OCI-LY3 (cell line): ENCODE results near the gene CTH.

Experiments used
- H2AFZ ChIP-seq: fragments of 200-600, 300-600 bp; shearing (Covaris generic); 2 replicates; pipeline ENCODE4 v1.6.0; 2014; ENCODE audit warnings: antibody characterized with exemption, low read depth, low read length
- H3K27ac ChIP-seq: fragments of 200-600, 300-600 bp; sonication (generic); 2 replicates; pipeline ENCODE4 v1.5.1; 2014; ENCODE audit warnings: mild to moderate bottlenecking, low read length, moderate library complexity, mixed read lengths
- H3K27me3 ChIP-seq: fragments of 200-600, 300-600 bp; sonication (generic); 2 replicates; pipeline ENCODE4 v1.6.1; 2014; ENCODE audit warnings: low read depth, low read length, mixed read lengths
- H3K36me3 ChIP-seq: fragments of 200-600, 300-600 bp; sonication (generic); replicated peaks from 2 replicates; pipeline ENCODE3; 2014; ENCODE audit warnings: low read depth, low read length, mixed read lengths
- H3K4me1 ChIP-seq: fragments of 300-600, 200-600 bp; sonication (generic); 2 replicates; pipeline ENCODE4 v1.6.1; 2014; ENCODE audit warnings: low read length, mixed read lengths
- H3K4me2 ChIP-seq: fragments of 200-600, 300-600 bp; sonication (generic); 2 replicates; pipeline ENCODE4 v1.6.1; 2014; ENCODE audit warnings: low read length, mixed read lengths
- H3K4me3 ChIP-seq: fragments of 300-600, 200-600 bp; sonication (generic); 2 replicates; pipeline ENCODE4 v1.5.1; 2014; ENCODE audit warnings: antibody characterized with exemption, mild to moderate bottlenecking, low read length, moderate library complexity
- H3K79me2 ChIP-seq: fragments of 300-600, 200-600 bp; shearing (Covaris generic); 2 replicates; pipeline ENCODE4 v1.6.1; 2014; ENCODE audit warnings: mild to moderate bottlenecking, low read length, mixed read lengths
- H3K9ac ChIP-seq: fragments of 300-600, 200-600 bp; shearing (Covaris generic); 2 replicates; pipeline ENCODE4 v1.6.0; 2014; ENCODE audit warnings: mild to moderate bottlenecking, low read length, moderate library complexity
- H3K9me3 ChIP-seq: fragments of 200-600, 300-600 bp; shearing (Covaris generic); 2 replicates; pipeline ENCODE4 v1.6.1; 2014; ENCODE audit warnings: low read length, mixed read lengths; ENCODE audit not compliant: insufficient read depth
- H4K20me1 ChIP-seq: fragments of 200-600, 300-600 bp; sonication (generic); 2 replicates; pipeline ENCODE4 v1.6.1; 2016; ENCODE audit warnings: low read length, mixed read lengths; ENCODE audit not compliant: insufficient read depth
- EZH2phosphoT487 ChIP-seq: fragments of 200-600 bp; shearing (Covaris generic); IDR thresholded peaks from 2 replicates; pipeline ENCODE4 v1.6.1; 2018; ENCODE audit warnings: antibody characterized with exemption, mixed run types, low read depth
- TF ChIP-seq, protein P1 (sequence below): fragments of 200-600, 300-600 bp; sonication (generic); IDR thresholded peaks from 2 replicates; pipeline ENCODE4 v1.5.1; 2014; ENCODE audit warnings: antibody characterized with exemption, low read length, low read depth

CTH gene

DNA sequence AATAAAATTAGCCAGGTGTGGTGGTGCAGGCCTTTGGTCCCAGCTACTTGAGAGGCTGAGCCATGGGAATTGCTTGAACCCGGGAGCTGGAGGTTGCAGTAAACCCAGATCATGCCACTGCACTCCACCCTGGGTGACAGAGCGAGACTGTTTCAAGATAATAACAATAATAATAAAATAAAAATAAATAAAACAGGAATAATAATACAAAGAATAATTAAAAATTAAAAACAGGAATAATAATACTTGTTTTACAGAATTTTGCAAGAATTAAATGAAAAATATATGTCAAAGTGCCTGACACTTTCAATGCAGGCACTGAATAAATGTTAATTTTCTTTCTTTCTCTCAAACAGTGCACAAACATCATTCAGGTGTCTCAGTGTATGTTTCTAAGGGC is 26.5 kb upstream of the CTH start:
- H3K9ac ChIP-seq, result no peak overlapping the region
- H2AFZ ChIP-seq, result no peak overlapping the region
- H3K4me2 ChIP-seq, result no peak overlapping the region
- TF ChIP-seq, protein P1, sequence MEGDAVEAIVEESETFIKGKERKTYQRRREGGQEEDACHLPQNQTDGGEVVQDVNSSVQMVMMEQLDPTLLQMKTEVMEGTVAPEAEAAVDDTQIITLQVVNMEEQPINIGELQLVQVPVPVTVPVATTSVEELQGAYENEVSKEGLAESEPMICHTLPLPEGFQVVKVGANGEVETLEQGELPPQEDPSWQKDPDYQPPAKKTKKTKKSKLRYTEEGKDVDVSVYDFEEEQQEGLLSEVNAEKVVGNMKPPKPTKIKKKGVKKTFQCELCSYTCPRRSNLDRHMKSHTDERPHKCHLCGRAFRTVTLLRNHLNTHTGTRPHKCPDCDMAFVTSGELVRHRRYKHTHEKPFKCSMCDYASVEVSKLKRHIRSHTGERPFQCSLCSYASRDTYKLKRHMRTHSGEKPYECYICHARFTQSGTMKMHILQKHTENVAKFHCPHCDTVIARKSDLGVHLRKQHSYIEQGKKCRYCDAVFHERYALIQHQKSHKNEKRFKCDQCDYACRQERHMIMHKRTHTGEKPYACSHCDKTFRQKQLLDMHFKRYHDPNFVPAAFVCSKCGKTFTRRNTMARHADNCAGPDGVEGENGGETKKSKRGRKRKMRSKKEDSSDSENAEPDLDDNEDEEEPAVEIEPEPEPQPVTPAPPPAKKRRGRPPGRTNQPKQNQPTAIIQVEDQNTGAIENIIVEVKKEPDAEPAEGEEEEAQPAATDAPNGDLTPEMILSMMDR, result no peak
- no peak for TF ChIP-seq EZH2phosphoT487
- H3K27ac ChIP-seq, result no peak overlapping the region
- H3K9me3 ChIP-seq, result no peaks in the 10 kb centered on the region
- no peak overlapping the region for H3K4me3 ChIP-seq
- no peaks in the 10 kb centered on the region for H3K27me3 ChIP-seq
- no peaks in the 10 kb centered on the region for H3K36me3 ChIP-seq
- peaks cover 18% of the 10 kb centered on the region for H3K4me1 ChIP-seq
- no peaks in the 10 kb centered on the region for H4K20me1 ChIP-seq
- H3K79me2 ChIP-seq, result no peaks in the 10 kb centered on the region

DNA sequence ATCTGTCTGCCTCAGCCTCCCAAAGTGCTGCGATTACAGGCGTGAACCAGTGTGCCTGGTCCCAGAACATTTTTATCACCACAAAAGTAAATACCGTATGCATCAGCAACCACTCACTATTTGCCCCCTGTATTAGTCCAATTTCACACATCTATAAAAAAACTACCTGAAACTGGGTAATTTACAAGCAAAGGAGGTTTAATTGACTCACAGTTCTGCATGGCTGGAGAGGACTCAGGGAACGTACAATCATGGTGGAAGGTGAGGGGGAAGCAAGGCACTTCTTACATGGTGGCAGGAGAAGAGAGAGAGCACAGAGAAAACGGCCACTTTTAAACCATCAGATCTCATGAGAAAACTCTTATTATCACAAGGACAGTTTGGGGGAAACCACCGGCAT is 25.6 kb upstream of the CTH start:
- Histone ChIP-seq H3K4me3 (no peak overlapping the region), H3K9ac (no peak overlapping the region), H3K79me2 (no peaks in the 10 kb centered on the region), H4K20me1 (no peaks in the 10 kb centered on the region), H3K27me3 (no peaks in the 10 kb centered on the region), H3K9me3 (no peaks in the 10 kb centered on the region), H3K4me2 (no peak overlapping the region), H3K36me3 (no peaks in the 10 kb centered on the region), H2AFZ (no peak overlapping the region), H3K27ac (no peak overlapping the region), H3K4me1 (peaks cover 18% of the 10 kb centered on the region)
- no peak for TF ChIP-seq EZH2phosphoT487
- TF ChIP-seq, protein P1, result no peak

GRCh38 chr1:70386121-70386520 is 24.9 kb upstream of the CTH start:
- Histone ChIP-seq H3K79me2 (no peaks in the 10 kb centered on the region), H3K27ac (no peak overlapping the region), H3K36me3 (no peaks in the 10 kb centered on the region), H2AFZ (no peak overlapping the region), H4K20me1 (no peaks in the 10 kb centered on the region), H3K4me2 (no peak overlapping the region), H3K4me3 (no peak overlapping the region), H3K4me1 (peaks cover 18% of the 10 kb centered on the region), H3K9ac (no peak overlapping the region), H3K9me3 (no peaks in the 10 kb centered on the region), H3K27me3 (no peaks in the 10 kb centered on the region)
- TF ChIP-seq, protein P1, result no peak
- TF ChIP-seq EZH2phosphoT487, result no peak

- peaks cover 6% of the 10 kb centered on the region for H3K4me1 ChIP-seq
- no peak overlapping the region for H3K27ac ChIP-seq
- H3K4me3 ChIP-seq, result no peak overlapping the region
- H3K9ac ChIP-seq, result no peak overlapping the region
- H2AFZ ChIP-seq, result no peak overlapping the region
- H3K4me2 ChIP-seq, result no peak overlapping the region
- no peaks in the 10 kb centered on the region for H4K20me1 ChIP-seq
- no peaks in the 10 kb centered on the region for H3K9me3 ChIP-seq
- no peaks in the 10 kb centered on the region for H3K36me3 ChIP-seq
- no peaks in the 10 kb centered on the region for H3K27me3 ChIP-seq
- H3K79me2 ChIP-seq, result no peaks in the 10 kb centered on the region
- TF ChIP-seq, protein P1, result no peak
- no peak for TF ChIP-seq EZH2phosphoT487
Observed at GRCh38 chr1:70387507-70387906, 23.6 kb upstream of the CTH start.
